ENCODE results near the gene SPG11. TPM values are rescaled to one million over a fixed set of nuclear protein-coding genes. Genes with fewer than 3 reads are reported as not detected.

SPG11 gene
- total RNA-seq, 4 donors from 2014 or later = 65.1 to 195 (median 87.6) TPM

DNA sequence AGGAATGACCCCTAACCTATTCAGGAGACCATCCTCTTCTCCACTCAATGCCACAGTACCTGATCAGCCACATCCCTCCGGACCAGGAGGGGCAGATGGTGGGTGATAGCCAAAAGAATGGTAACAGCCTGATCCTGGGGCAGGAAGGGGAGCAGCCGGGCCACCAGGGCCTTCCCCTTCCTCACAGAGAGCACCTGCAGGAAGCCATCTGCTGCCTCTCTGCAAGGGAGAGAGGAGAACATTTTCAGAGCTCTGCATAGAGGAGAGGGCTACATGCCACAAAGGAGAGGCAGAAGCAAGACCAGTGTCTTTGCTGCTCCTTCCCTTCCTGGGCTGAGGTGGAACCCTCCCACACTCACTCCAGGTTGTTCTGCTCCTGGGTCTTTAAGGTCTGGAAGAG is 5.5 kb upstream of the SPG11 start:
- Histone ChIP-seq H3K27ac (no peak overlapping the region), H3K4me1 (peaks cover 6% of the 10 kb centered on the region), H3K27me3 (no peaks in the 10 kb centered on the region), H3K9me3 (no peaks in the 10 kb centered on the region), H3K36me3 (no peaks in the 10 kb centered on the region), H3K4me3 (no peak overlapping the region)
- TF ChIP-seq EP300 (IDR thresholded peaks at IDR 0.05) (no peak), POLR2A (IDR thresholded peaks at IDR 0.05) (no peak), POLR2AphosphoS5 (IDR thresholded peaks at IDR 0.05) (no peak)
- TF ChIP-seq, protein P1, sequence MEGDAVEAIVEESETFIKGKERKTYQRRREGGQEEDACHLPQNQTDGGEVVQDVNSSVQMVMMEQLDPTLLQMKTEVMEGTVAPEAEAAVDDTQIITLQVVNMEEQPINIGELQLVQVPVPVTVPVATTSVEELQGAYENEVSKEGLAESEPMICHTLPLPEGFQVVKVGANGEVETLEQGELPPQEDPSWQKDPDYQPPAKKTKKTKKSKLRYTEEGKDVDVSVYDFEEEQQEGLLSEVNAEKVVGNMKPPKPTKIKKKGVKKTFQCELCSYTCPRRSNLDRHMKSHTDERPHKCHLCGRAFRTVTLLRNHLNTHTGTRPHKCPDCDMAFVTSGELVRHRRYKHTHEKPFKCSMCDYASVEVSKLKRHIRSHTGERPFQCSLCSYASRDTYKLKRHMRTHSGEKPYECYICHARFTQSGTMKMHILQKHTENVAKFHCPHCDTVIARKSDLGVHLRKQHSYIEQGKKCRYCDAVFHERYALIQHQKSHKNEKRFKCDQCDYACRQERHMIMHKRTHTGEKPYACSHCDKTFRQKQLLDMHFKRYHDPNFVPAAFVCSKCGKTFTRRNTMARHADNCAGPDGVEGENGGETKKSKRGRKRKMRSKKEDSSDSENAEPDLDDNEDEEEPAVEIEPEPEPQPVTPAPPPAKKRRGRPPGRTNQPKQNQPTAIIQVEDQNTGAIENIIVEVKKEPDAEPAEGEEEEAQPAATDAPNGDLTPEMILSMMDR (IDR thresholded peaks at IDR 0.05) = no peak
- 69% methylated on average over 2 of the region's 2 CpGs for WGBS
- DNase-seq (ENCODE audit: low spot score in 2 of 2) = no peak

DNA sequence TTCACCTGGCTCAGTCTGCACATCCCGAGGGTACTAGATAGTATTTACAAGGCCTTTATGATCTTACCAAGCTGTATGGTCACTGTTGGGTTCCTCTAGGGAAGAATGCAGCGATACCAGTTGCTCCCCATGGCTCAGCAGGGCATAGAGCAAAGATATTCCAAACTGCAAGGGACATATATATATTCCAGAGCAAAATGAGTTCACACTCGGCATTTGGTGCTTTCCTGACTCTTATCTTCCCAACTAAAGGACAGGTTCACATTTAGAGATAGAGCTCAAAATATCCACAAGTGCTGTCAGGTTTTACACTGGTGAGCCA is 3.5 kb upstream of the SPG11 start:
- 67% methylated on average over 3 of the region's 3 CpGs for WGBS
- Histone ChIP-seq H3K4me3 (no peak overlapping the region), H3K27me3 (no peaks in the 10 kb centered on the region), H3K36me3 (no peaks in the 10 kb centered on the region), H3K4me1 (peaks cover 16% of the 10 kb centered on the region), H3K9me3 (no peaks in the 10 kb centered on the region), H3K27ac (no peak overlapping the region)
- TF ChIP-seq, protein P1 (IDR thresholded peaks at IDR 0.05) = no peak
- TF ChIP-seq POLR2A (IDR thresholded peaks at IDR 0.05) (no peak), EP300 (IDR thresholded peaks at IDR 0.05) (no peak), POLR2AphosphoS5 (IDR thresholded peaks at IDR 0.05) (no peak)
- DNase-seq (ENCODE audit: low spot score in 2 of 2) = no peak

DNA sequence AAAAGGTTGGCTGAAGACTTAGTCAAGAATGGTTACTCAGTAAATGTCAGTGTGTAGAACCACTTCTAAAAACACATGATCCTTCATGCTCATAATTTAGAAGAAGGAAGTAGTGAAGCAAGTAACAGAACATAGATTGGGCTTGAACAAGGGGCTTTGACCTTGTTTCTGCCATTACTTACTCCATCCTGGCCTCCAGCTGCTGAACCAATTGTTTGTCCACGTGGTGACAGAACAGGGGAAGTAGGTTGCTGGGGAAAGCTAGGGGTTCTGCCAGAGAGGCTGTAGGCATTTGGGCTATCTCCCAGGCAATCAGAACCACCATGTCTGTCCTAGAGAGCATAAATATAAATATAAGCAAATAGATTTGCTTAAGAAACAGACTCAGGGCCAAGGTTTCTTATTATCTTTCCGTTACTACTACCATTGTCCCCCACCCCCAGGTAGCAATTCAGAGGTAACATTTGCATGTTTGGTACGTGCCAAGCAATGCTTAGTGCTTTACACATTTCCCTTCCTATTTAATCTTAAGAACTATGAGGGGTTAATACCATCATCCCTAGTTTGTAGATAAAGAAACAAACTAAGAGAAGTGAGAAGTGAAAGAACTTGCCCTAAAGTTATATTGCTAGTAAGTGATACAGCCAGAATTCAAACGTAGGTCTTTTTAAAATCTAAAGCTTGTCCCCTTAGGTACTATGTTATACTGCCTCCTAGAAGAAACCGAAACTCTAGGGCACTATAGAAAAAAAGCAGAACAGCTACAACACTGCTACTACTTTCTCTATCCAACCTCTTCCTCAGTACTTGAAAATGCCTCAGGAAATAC is 3.0 kb upstream of the SPG11 start:
- Histone ChIP-seq H3K27me3 (no peaks in the 10 kb centered on the region), H3K4me1 (peaks cover 22% of the 10 kb centered on the region), H3K27ac (no peak overlapping the region), H3K36me3 (no peaks in the 10 kb centered on the region), H3K4me3 (no peak overlapping the region), H3K9me3 (no peaks in the 10 kb centered on the region)
- no peak for DNase-seq (ENCODE audit: low spot score in 2 of 2)
- TF ChIP-seq, protein P1 (IDR thresholded peaks at IDR 0.05) = no peak
- TF ChIP-seq EP300 (IDR thresholded peaks at IDR 0.05) (no peak), POLR2A (IDR thresholded peaks at IDR 0.05) (no peak), POLR2AphosphoS5 (IDR thresholded peaks at IDR 0.05) (no peak)
- 54% methylated on average over 5 of the region's 5 CpGs for WGBS

DNA sequence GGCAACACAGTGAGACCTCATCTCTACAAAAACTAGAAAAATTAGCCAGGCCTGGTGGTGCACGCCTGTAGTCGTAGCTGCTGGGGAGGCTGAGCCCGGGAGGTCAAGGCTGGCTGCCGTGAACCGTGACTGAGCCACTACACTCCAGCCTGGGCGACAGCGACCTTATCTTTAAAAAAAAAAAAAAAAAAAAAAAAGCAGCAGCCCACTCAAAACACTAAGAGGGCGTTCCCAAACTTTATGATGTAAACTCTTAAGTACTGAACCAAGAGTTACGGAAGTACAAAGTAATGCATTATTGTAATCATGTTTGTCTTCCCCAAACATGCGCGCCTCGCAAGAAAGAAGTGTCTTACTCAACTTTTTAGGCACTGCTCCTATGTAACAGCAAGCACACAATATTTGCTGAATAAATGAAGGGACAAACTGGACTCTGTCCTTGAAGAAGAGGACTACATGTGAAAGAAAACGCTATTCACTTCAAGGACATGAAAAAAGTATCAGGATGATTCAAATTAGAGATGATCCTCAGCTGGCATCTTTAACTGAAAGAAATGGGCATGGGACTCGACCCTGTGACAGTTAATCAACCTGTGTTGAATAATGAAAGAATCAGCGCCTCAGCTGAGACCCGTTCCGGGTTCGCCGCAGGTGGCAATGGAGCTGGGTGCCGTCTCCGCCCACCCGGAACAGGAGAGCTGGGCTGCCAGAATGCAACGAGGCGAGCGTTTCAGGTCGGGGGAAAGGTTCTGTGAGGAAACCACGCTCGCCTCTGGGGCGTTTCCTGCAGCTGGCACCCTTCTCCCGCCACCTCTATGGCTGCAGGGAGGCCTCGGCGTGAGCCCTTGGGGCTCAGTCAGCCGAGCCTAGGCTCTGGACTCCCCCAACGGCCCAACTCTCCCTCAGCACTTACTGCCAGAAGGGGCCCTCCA is 718 bp downstream of the SPG11 start:
- no peaks in the 10 kb centered on the region for H3K9me3 ChIP-seq
- no peak for TF ChIP-seq POLR2AphosphoS5 (IDR thresholded peaks at IDR 0.05)
- TF ChIP-seq, protein P1 (IDR thresholded peaks at IDR 0.05) = no peak
- TF ChIP-seq POLR2A (IDR thresholded peaks at IDR 0.05) = no peak
- H3K36me3 ChIP-seq = peaks cover 22% of the 10 kb centered on the region
- H3K27me3 ChIP-seq = no peaks in the 10 kb centered on the region
- H3K27ac ChIP-seq = peak overlapping the region; percentile 94
- DNase-seq (ENCODE audit: low spot score in 2 of 2) = peak; percentile 85 to 90
- 19% methylated on average over 27 of the region's 34 CpGs for WGBS
- peaks cover 31% of the 10 kb centered on the region for H3K4me1 ChIP-seq
- H3K4me3 ChIP-seq = peak overlapping the region; percentile 82

DNA sequence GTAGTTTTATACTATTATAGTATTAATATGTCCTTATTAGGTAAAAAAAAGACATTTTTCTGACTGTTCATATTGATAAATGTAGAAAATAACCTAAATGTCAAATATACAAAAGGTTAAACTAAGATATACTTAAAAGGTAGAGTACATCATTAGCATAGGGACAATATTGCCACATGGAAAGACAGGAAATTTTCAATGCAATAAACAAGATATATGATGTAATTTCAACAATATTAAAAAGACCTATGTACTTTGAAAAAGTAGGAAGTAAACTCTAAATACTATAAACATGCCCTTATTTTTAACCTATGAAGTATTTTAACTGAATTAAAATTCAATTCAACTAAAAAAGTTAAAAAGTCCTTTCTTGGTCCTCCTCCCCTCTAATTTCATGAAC is 1.9 kb downstream of the SPG11 start:
- no peak for DNase-seq (ENCODE audit: low spot score in 2 of 2)
- H3K36me3 ChIP-seq = peaks cover 33% of the 10 kb centered on the region
- TF ChIP-seq, protein P1 (IDR thresholded peaks at IDR 0.05) = no peak
- TF ChIP-seq POLR2A (IDR thresholded peaks at IDR 0.05) (no peak), EP300 (IDR thresholded peaks at IDR 0.05) (no peak), POLR2AphosphoS5 (IDR thresholded peaks at IDR 0.05) (no peak)
- no peak overlapping the region for H3K4me3 ChIP-seq
- H3K27me3 ChIP-seq = no peaks in the 10 kb centered on the region
- H3K27ac ChIP-seq = no peak overlapping the region
- no peaks in the 10 kb centered on the region for H3K9me3 ChIP-seq
- H3K4me1 ChIP-seq = peaks cover 31% of the 10 kb centered on the region

Data from suprapubic skin (tissue), 4 donors.